ENCODE results near the gene RBMS1. TPM values are rescaled to one million over a fixed set of nuclear protein-coding genes. Genes with fewer than 3 reads are reported as not detected.

Gene RBMS1
- total RNA-seq, 1 donor from 2014 or later = 93.3 TPM

- no peak for DNase-seq (ENCODE audit: extremely low spot score in 2 of 2)
Measured at GRCh38 chr2:160241251-160242137, 252.1 kb downstream of the RBMS1 start.

GRCh38 chr2:160239436-160239835 lies 254.2 kb downstream of the RBMS1 start:
- H3K9me3 ChIP-seq = no peaks in the 10 kb centered on the region
- no peak for DNase-seq (ENCODE audit: extremely low spot score in 2 of 2)
- TF ChIP-seq POLR2A (IDR thresholded peaks at IDR 0.05) = no peak
- no peak for TF ChIP-seq CTCF (IDR thresholded peaks at IDR 0.05)
- TF ChIP-seq POLR2AphosphoS5 (IDR thresholded peaks at IDR 0.05; ENCODE audit: insufficient read depth in 1 of 2, low read depth in 1 of 2) = no peak
- peaks cover 14% of the 10 kb centered on the region for H3K4me1 ChIP-seq
- H3K27ac ChIP-seq = no peak overlapping the region
- H3K4me3 ChIP-seq = no peak overlapping the region
- intact Hi-C loops (cut with DNase I) = no loop called here
- H3K27me3 ChIP-seq = no peaks in the 10 kb centered on the region
- no peaks in the 10 kb centered on the region for H3K36me3 ChIP-seq

More at GRCh38 chr2:160241251-160242137, 252.1 kb downstream of the RBMS1 start:
- H3K4me3 ChIP-seq = no peak overlapping the region
- no peaks in the 10 kb centered on the region for H3K9me3 ChIP-seq
- peaks cover 14% of the 10 kb centered on the region for H3K4me1 ChIP-seq
- peak overlapping the region; percentile 11 for H3K27ac ChIP-seq
- no peaks in the 10 kb centered on the region for H3K27me3 ChIP-seq
- intact Hi-C loops (cut with DNase I) = no loop called here
- no peaks in the 10 kb centered on the region for H3K36me3 ChIP-seq
- TF ChIP-seq CTCF (IDR thresholded peaks at IDR 0.05) = no peak
- no peak for TF ChIP-seq POLR2AphosphoS5 (IDR thresholded peaks at IDR 0.05; ENCODE audit: insufficient read depth in 1 of 2, low read depth in 1 of 2)
- no peak for TF ChIP-seq POLR2A (IDR thresholded peaks at IDR 0.05)

- TF ChIP-seq POLR2AphosphoS5 (IDR thresholded peaks at IDR 0.05; ENCODE audit: insufficient read depth in 1 of 2, low read depth in 1 of 2) = no peak
- no peak for TF ChIP-seq CTCF (IDR thresholded peaks at IDR 0.05)
- TF ChIP-seq POLR2A (IDR thresholded peaks at IDR 0.05) = no peak
- no peak overlapping the region for H3K27ac ChIP-seq
- H3K9me3 ChIP-seq = no peaks in the 10 kb centered on the region
- DNase-seq (ENCODE audit: extremely low spot score in 2 of 2) = no peak
- no peak overlapping the region for H3K4me3 ChIP-seq
- no peaks in the 10 kb centered on the region for H3K27me3 ChIP-seq
- H3K4me1 ChIP-seq = peaks cover 14% of the 10 kb centered on the region
- intact Hi-C loops (cut with DNase I) = no loop called here
- H3K36me3 ChIP-seq = no peaks in the 10 kb centered on the region
Measured at GRCh38 chr2:160238392-160238791, 255.2 kb downstream of the RBMS1 start.

GRCh38 chr2:160232905-160233475 lies 260.6 kb downstream of the RBMS1 start:
- Histone ChIP-seq H3K36me3 (no peaks in the 10 kb centered on the region), H3K9me3 (no peaks in the 10 kb centered on the region), H3K4me3 (no peak overlapping the region), H3K27me3 (no peaks in the 10 kb centered on the region), H3K4me1 (peaks cover 10% of the 10 kb centered on the region), H3K27ac (no peak overlapping the region)
- intact Hi-C loops (cut with DNase I) = no loop called here
- no peak for DNase-seq (ENCODE audit: extremely low spot score in 2 of 2)
- TF ChIP-seq POLR2A (IDR thresholded peaks at IDR 0.05) (no peak), POLR2AphosphoS5 (IDR thresholded peaks at IDR 0.05; ENCODE audit: insufficient read depth in 1 of 2, low read depth in 1 of 2) (no peak), CTCF (IDR thresholded peaks at IDR 0.05) (no peak)

GRCh38 chr2:160229591-160229990 lies 264.0 kb downstream of the RBMS1 start:
- intact Hi-C loops (cut with DNase I) = no loop called here

More at GRCh38 chr2:160229591-160229990, 264.0 kb downstream of the RBMS1 start:
- no peak for TF ChIP-seq CTCF (IDR thresholded peaks at IDR 0.05)
- DNase-seq (ENCODE audit: extremely low spot score in 2 of 2) = no peak
- Histone ChIP-seq H3K4me3 (no peak overlapping the region), H3K9me3 (no peaks in the 10 kb centered on the region), H3K27ac (no peak overlapping the region), H3K4me1 (peaks cover 39% of the 10 kb centered on the region), H3K36me3 (no peaks in the 10 kb centered on the region), H3K27me3 (no peaks in the 10 kb centered on the region)

Measured in vagina (tissue), 2 donors.